ENCODE measurements around the gene RAB40C. TPM values are rescaled to one million over a fixed set of nuclear protein-coding genes. Genes with fewer than 3 reads are reported as not detected.

RAB40C gene
- polyA plus RNA-seq, 3 donors: 14.3 to 32.5 (median 23.6) TPM

DNA sequence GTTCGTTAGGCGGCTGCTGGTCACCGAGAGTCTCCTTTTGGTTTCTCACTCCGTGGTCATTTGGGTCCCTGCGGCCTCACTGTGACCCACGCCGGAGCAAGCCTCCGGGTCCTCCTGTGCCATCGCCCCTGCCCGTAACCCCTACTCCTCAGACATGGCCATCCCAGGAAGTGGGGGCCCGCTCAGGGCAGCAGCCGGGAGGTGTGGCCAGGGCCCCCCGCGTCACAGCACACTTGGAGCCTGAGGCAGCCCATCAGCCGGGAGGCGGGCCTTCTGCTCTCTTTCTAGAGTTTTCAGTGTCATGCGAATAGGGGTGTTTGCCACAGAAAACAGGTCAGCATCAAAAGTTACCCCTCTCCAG, 33.0 kb downstream of the RAB40C start:
- no peak for DNase-seq (ENCODE audit: extremely low read depth in 1 of 11, low read depth in 9 of 11, low spot score in 4 of 11)

DNA sequence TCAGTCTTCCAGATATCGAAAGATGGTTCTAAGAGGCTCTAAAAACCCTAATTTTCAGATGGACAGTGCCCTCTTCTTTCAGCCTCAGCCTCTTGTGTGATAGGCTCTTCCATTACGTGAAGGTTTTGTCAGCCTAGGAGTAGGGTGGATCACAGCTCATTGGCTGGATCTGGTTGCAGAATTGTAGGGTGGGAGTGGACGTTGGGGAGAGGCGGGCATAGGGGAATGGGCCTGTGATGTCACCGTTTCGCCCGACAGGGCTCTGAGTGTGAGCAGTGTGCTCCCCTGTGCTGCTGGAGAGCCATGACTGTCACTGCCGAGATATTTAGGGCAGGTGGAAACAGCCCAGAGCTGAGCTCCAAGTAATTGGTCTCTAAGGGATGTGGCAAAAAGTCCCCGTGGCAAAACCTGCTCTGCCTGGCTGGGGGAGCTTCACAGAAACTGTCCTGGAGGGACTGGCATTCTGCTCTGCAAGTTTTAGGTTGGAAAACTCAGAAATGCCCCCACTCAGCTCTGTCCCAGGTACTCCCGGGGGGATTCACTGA, 34.7 kb downstream of the RAB40C start:
- DNase-seq (ENCODE audit: extremely low read depth in 1 of 11, low read depth in 9 of 11, low spot score in 4 of 11): no peak

GRCh38 chr16:625117-625976, 35.5 kb downstream of the RAB40C start:
- no peak for DNase-seq (ENCODE audit: extremely low read depth in 1 of 11, low read depth in 9 of 11, low spot score in 4 of 11)

GRCh38 chr16:625977-626765, 36.3 kb downstream of the RAB40C start:
- DNase-seq (ENCODE audit: extremely low read depth in 1 of 11, low read depth in 9 of 11, low spot score in 4 of 11): no peak

- DNase-seq (ENCODE audit: extremely low read depth in 1 of 11, low read depth in 9 of 11, low spot score in 4 of 11): no peak
Measured at GRCh38 chr16:626787-627453, 37.1 kb downstream of the RAB40C start.

DNA sequence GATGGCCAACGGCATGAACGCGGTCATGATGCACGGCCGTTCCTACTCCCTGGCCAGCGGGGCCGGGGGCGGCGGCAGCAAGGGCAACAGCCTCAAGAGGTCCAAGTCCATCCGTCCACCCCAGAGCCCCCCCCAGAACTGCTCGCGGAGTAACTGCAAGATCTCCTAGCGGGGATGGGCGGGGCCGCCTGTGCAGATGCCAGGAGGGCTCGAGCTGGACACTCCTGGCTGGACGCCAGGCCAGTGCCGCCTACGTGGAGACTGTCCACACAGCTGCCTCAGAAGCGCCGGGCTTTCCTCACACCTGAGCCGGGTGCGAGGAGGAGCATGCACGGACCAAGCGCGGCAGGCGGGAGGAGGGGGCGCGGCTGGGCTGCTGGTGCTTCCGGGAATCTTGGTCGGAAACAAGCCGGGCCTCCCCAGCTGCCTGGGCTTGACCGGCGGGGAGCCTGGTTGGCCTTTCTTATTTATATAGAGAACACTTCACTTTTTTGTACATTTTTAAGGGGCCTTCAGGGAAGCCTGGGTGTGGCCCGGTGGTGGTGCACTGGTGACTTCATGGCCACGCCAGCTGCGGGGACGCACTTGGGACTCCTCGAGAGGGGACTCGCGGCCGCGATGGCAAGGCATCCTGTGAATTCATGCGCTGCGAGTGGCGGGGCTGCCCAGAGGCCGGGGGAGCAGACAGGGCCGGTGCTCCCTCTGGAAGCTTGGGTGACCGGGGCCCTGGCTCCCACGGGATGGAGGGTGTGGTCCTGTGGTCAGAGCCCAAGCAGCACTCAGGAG, 37.8 kb downstream of the RAB40C start:
- DNase-seq (ENCODE audit: extremely low read depth in 1 of 11, low read depth in 9 of 11, low spot score in 4 of 11): no peak

DNA sequence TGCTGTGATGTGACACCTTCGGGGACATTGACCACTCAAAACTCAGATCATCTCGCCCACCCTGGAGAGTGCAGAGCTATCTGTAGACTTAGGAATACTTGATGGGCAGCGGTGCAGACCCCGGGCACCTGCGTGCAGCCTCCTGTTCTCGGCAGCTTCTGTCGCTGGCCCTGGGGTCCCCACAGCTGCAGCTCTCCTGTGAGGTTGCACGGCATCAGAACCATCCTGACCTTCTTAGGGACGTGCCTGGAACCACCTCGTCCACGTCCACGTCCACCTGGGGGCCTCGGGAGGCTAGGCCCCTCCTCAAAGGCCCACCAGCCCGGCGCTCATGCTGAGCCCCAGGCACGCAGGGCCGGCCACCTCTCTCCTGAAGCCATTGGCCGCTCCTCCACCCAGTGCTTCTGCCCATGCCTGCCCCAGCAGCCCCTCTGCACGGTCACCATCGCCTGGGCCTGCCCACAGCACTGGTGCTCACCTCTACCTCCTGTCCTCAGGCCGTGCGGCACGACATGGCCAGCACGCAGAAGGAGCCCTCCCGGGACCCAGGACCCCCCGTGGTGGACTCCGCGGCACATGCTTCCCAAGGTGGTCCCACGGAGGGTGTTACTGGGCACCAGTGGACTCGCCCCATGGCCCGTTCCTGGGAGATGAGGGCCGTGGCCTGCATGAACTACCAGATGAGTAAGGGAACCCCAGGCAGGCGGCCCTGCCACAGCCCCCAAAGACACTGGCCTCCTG, 38.6 kb downstream of the RAB40C start:
- no peak for DNase-seq (ENCODE audit: extremely low read depth in 1 of 11, low read depth in 9 of 11, low spot score in 4 of 11)

GRCh38 chr16:629185-629832, 39.4 kb downstream of the RAB40C start:
- DNase-seq (ENCODE audit: extremely low read depth in 1 of 11, low read depth in 9 of 11, low spot score in 4 of 11): no peak

DNA sequence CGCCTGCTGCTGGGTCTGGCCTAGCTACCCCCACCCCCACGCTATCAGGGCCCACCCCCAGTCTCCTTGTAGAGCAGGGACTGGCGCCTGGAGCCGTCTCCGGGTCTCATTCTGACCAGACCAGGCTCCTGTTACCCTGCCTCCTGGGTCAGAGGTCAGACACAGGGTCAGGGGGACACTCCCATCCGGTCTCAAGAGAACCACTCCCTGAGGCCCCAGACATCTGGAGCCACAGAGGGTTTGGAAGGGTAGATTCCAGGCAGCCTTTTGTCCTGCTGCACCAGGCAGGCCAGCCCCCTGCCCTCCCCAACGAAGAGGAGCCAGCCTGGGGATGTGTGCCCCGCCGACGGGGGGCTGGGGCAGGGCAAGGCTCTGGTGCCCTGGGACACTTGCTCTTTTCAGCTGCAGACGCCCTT, 40.0 kb downstream of the RAB40C start:
- no peak for DNase-seq (ENCODE audit: extremely low read depth in 1 of 11, low read depth in 9 of 11, low spot score in 4 of 11)

- no peak for DNase-seq (ENCODE audit: extremely low read depth in 1 of 11, low read depth in 9 of 11, low spot score in 4 of 11)
Measured at GRCh38 chr16:630249-630814, 40.5 kb downstream of the RAB40C start.

DNA sequence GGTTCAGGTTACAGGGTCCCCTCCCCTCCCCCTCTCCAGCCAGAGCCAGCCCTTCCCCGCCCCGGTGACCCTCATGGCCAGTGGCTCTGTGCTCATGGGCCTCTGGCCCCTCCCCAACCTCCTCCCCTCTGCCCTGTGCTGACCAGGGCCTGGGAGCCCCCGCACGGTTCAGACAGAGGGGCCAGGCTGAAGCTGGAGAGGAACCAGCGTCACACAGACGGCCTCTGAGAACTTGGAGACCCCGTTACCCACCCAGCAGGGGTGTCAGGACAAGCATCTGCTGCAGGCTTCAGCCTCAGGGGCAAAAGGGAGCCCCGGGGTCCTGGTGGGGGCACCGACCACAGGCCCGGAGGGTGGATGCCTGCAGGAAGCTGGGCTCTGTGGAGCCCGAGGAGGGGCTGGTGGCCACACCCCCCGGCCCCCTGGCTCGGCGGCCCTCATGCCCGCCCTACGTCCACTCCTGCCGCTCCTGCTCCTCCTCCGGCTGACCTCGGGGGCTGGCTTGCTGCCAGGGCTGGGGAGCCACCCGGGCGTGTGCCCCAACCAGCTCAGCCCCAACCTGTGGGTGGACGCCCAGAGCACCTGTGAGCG, 41.0 kb downstream of the RAB40C start, which contains the start of gene WFIKKN1:
TSS of gene WFIKKN1 (plus strand) at position 171 of the 591 bp plus-strand sequence. CDS start at position 440, 269 bp downstream.
- no peak for DNase-seq (ENCODE audit: extremely low read depth in 1 of 11, low read depth in 9 of 11, low spot score in 4 of 11)

DNA sequence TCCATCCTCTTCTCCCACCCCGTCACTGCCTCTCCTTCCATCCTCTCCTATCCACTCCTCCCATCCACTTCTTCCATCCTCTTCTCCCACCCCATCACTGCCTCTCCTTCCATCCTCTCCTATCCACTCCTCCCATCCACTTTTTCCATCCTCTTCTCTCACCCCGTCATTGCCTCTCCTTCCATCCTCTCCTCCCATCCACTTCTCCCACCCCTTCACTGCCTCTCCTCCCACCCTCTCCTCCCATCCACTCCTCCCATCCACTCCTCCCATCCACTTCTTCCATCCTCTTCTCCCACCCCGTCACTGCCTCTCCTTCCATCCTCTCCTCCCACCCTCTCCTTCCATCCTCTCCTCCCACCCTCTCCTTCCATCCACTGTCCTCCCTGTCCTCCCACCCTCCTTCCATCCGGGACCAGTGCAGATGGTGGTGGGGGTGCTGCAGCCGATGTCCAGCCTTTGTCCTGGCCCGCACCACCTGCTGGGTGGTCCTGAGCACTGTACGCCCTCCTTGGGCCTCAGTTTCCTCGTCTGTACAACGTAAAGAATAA, 42.0 kb downstream of the RAB40C start:
- DNase-seq (ENCODE audit: extremely low read depth in 1 of 11, low read depth in 9 of 11, low spot score in 4 of 11): no peak

GRCh38 chr16:632486-633335, 42.8 kb downstream of the RAB40C start:
- DNase-seq (ENCODE audit: extremely low read depth in 1 of 11, low read depth in 9 of 11, low spot score in 4 of 11): no peak

GRCh38 chr16:633336-634050, 43.6 kb downstream of the RAB40C start:
- no peak for DNase-seq (ENCODE audit: extremely low read depth in 1 of 11, low read depth in 9 of 11, low spot score in 4 of 11)

DNA sequence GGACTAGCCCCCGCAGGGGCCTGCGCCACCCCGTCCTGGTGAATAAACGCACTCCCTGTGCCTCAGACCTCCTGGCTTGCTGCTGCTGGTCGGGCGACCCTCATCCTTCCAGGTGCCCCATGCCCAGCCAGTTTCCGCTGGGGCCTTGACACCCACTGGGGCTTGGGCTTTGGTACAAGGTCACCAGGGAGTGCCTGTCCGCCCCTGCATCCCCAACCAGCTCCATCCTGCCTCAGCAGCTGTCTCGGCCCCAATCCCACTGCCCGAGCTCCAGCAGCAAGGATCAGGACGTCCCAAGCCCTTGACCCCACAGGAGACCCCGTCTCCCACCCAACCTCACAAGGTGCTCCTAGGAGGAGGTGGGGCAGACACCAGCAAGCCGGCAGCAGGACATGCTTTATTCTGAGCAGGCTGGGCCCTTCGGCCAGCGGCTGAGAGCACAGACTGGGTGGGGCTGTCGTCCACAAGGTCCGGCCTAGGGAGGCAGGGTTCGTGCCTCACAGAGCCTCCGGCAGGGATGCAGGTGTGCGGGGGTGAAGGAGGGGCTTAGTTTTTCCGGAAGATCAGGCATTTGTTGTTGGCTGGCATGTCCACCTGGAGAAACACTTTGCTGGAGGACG, 44.3 kb downstream of the RAB40C start:
- DNase-seq (ENCODE audit: extremely low read depth in 1 of 11, low read depth in 9 of 11, low spot score in 4 of 11): no peak
